Bronchial epithelial cell (primary cell): ENCODE measurements around the gene FNDC11. TPM values are rescaled to one million over a fixed set of nuclear protein-coding genes. Genes with fewer than 3 reads are reported as not detected.

Source experiments
- DNase-seq: peaks from one replicate; pipeline ENCODE4 v3.0.0-alpha.2; 2010; ENCODE audit warnings: low read depth
- FAIRE-seq: peaks from 2 replicates; lab custom pipeline; 2011; peaks lifted over from hg19 to GRCh38; lab: Jason Lieb, UNC
- H3K27me3 ChIP-seq: 2 replicates; pipeline ENCODE4 v1.5.1; 2011; ENCODE audit warnings: low read length; ENCODE audit not compliant: control insufficient read depth, insufficient read depth
- H3K36me3 ChIP-seq: 2 replicates; pipeline ENCODE4 v1.5.1; 2011; ENCODE audit warnings: low read length; ENCODE audit not compliant: control insufficient read depth, insufficient read depth
- H3K4me3 ChIP-seq: 2 replicates; pipeline ENCODE4 v1.5.1; 2011; ENCODE audit warnings: mild to moderate bottlenecking, low read depth, low read length, control low read depth
- total RNA-seq: library from RNA; depleted of rRNA; stranded (reverse); fragments of >200 nt; gene quantifications from 2 replicates; pipeline ENCODE4 v1.2.1, GENCODE V29; 2014
- TF ChIP-seq, protein P1 (sequence below): IDR thresholded peaks from 2 replicates; pipeline ENCODE4 v1.5.1; 2011; ENCODE audit warnings: mild to moderate bottlenecking, moderate library complexity, low read length, control low read depth, inconsistent platforms; ENCODE audit not compliant: insufficient read depth, severe bottlenecking

Gene FNDC11
- total RNA-seq, 1 donor from 2014 or later, result 0.26 TPM

DNA sequence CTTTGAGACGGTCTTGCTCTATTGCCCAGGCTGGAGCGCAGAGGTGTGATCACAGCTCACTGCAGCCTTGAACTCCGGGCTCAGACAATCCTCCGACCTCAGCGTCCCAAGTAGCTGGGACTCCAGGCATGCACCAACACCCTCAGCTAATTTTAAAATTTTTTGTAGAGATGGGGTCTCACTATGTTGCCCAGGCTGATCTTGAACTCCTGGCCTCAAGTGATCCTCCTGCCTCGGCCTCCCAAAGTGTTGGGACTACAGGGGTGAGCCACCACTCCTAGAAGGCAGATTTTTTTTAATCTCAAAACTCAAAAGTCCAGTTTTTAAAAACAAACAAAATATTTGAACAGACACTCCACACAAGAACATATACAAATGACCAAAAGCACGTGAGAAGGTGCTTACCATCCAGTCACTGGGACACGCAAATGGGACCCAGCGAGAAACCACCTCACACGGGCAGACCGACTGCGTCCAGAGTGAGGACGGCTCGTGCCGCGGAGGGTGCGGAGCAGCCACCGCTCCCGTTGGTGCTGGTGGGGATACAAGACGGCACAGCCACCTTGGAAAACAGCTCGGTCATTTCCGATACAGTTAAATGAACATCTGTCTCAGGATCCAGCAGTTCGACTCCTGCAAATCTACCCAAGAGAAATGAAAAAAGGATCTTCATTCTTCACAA is 28.6 kb downstream of the FNDC11 start:
- H3K36me3 ChIP-seq, result no peaks in the 10 kb centered on the region
- no peak for FAIRE-seq
- no peak for DNase-seq
- TF ChIP-seq, protein P1, sequence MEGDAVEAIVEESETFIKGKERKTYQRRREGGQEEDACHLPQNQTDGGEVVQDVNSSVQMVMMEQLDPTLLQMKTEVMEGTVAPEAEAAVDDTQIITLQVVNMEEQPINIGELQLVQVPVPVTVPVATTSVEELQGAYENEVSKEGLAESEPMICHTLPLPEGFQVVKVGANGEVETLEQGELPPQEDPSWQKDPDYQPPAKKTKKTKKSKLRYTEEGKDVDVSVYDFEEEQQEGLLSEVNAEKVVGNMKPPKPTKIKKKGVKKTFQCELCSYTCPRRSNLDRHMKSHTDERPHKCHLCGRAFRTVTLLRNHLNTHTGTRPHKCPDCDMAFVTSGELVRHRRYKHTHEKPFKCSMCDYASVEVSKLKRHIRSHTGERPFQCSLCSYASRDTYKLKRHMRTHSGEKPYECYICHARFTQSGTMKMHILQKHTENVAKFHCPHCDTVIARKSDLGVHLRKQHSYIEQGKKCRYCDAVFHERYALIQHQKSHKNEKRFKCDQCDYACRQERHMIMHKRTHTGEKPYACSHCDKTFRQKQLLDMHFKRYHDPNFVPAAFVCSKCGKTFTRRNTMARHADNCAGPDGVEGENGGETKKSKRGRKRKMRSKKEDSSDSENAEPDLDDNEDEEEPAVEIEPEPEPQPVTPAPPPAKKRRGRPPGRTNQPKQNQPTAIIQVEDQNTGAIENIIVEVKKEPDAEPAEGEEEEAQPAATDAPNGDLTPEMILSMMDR, result no peak
- no peak overlapping the region for H3K4me3 ChIP-seq
- H3K27me3 ChIP-seq, result no peaks in the 10 kb centered on the region

DNA sequence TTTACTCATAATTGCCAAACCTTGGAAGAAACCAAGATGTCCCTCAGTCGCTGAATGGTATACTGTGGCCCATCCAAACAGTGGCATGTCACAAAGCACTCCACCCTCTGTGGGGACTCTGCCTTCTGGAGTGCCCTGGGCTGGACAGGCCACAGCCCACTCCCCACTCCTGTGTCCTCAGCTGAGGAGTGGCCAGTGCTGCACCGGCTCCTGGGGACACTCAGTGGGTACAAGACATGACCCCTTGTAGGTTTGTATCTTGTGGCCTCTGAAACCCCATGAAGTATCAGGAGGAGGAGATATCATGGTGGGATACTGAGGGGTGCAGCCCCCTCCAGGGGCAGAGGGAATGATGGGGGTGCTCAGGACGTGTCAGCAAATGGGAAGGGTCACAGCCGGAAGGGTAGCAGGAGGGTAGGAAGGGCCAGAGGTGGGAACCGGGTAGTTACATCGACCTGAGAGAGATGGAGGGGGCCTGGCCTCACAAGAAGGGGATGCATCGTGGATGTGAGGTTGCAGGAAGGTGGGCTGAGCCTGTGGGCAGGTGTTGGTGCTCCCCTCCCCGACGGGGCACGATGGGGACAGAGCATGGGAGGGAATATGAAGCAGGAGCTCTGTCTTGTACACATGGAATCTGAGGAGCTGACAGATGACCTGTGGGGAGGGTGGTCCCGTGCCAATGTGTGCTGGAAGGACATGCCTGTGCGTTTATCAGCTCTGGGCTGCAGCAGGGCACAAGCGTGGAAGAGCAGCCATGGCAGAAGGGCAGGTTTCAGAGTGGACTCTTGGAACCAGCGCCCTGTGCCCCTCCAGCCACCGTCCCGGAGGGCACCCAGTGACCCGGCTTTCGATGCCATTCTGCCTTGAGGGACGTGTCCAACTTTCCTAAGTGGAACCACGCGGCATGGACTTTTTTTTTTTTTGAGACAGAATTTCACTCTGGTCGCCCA is 31.9 kb downstream of the FNDC11 start:
- H3K36me3 ChIP-seq, result peaks cover 10% of the 10 kb centered on the region
- FAIRE-seq (no peak), DNase-seq (no peak)
- TF ChIP-seq, protein P1, result no peak
- no peak overlapping the region for H3K4me3 ChIP-seq
- no peaks in the 10 kb centered on the region for H3K27me3 ChIP-seq

DNA sequence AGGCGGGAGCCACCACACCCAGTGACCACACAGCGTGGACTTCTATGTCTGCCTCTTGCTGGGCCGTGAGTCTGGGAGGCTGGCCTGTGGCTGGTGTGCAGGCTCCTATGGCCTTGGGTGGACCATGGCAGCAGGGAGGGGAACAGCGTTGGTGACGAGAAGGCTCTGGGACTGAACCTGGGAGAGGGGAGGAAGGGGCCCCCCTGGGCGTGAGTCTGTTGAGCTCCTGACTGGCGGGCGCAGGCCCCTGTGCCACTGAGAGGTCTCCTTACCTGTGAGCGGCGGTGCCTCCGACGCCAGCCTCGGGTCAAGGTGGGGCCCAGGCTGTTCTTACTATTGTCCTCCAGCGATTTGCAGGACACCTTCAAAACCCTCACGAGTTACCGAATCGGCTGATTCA is 32.8 kb downstream of the FNDC11 start:
- DNase-seq (no peak), FAIRE-seq (no peak)
- Histone ChIP-seq H3K36me3 (peaks cover 10% of the 10 kb centered on the region), H3K27me3 (no peaks in the 10 kb centered on the region), H3K4me3 (no peak overlapping the region)
- TF ChIP-seq, protein P1, result no peak

DNA sequence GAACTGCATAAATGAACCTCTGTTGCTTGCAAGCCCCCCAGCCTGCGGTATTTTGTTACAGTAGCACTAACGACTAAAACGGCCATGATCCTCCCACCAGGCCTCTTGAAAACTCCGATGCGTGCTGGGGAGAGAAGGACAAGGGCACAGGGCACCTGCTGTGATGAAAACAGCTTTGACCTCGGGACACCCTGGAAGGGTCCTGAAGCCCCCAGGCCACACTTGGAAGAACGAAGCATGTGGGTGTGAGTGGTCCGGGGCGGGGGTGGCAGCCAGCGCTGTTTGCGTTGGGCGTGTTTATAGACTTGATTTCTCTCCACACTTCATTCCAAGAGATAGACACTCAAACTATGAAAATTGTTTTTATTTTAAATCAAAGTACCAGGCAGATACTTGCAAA is 33.3 kb downstream of the FNDC11 start:
- Histone ChIP-seq H3K36me3 (peaks cover 13% of the 10 kb centered on the region), H3K4me3 (no peak overlapping the region), H3K27me3 (no peaks in the 10 kb centered on the region)
- no peak for DNase-seq
- FAIRE-seq, result no peak
- TF ChIP-seq, protein P1, result no peak

DNA sequence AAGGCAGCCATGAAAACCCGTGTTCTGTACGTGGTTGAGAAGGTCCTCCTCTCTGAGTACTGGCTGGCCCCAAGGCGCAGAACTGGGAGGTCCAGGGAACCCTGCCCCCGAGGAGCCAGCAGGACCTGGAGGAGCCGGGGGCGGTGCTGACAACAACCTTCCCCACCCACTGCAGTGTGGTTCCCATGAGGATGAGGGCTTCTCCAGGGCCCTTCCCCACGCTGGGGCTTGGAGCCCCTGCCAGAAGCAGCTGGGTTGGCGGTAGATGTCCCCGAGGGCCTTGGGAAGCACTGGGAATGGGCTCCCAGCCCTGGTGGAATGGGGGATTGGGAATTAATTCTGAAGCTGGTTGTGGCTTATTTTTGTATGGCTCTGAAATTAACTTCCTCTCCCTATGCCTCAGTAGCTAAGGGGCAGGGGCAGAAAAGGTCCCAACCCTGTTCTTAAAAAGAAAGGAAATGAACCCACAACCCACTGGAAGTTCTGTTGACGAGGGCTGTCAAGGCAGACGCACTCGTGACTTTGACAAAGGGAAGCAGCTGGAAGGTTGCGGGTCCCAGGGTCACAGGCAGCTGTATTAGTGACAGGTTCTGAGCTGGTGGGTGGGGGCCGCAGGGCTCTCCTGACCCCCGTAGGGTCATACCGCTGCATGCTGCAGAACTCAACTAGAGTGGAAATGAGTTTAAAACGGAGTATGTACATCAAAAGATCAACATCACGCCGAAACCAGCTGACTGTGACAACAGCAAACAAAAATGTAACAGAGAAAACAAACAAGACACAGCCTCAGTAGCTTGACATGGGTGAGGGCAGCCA is 34.0 kb downstream of the FNDC11 start:
- Histone ChIP-seq H3K4me3 (no peak overlapping the region), H3K36me3 (peaks cover 20% of the 10 kb centered on the region), H3K27me3 (no peaks in the 10 kb centered on the region)
- TF ChIP-seq, protein P1, result no peak
- FAIRE-seq (no peak), DNase-seq (no peak)
